G401 (cell line): ENCODE results near the gene RNF41. TPM values are rescaled to one million over a fixed set of nuclear protein-coding genes. Genes with fewer than 3 reads are reported as not detected.
"Not testable (repeated sequence)": the region's sequence is repeated elsewhere in the genome, so short reads cannot be mapped to it uniquely, and the experiment has no call there.

Source experiments
- DNase-seq: peaks from one replicate; pipeline ENCODE4 v3.0.0-alpha.2; 2015; ENCODE audit warnings: low spot score
- in situ Hi-C: cut with HindIII; loops from 2 replicates; pipeline ENCODE4 v1.10.0; 2016; ENCODE audit warnings: low sequenced_read_pairs, mixed read lengths
- total RNA-seq: library from RNA; depleted of rRNA; stranded (reverse); fragments of >200 nt; shearing (Covaris generic); gene quantifications from 2 replicates; pipeline ENCODE4 v1.2.3, GENCODE V29; 2014

The RNF41 gene
- total RNA-seq, 1 experiment from 2014 or later: 66.6 TPM

DNA sequence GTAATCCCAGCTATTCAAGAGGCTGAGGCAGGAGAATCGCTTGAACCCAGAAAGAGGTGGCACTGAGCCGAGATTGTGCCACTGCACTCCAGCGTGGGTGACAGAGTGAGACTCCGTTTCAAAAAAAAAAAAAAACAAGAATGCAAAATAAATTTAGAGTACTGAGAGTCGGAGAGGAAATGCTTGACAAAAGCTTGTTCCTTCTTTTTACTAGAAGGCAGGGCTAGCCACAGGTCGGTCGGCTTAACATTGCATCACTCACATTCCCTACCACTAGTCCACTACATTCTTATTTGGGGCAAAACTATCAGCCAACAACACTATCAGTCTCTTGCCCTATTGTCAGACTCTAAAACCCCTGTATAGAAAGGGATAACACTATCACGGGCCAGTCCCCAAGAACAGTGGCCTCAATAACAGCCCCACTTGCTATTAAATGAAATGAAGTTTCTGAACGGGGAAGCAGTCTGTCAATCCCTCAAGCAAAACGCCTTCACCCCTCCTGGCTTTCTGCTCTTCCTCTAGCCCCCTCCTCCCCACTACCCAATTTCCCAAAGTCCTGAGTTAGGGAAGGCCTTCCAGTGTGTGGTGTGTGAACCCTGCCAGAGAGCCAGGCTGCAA lies 1.0 kb downstream of the RNF41 start:
- in situ Hi-C loops: no loop called here
- DNase-seq: no peak

DNA sequence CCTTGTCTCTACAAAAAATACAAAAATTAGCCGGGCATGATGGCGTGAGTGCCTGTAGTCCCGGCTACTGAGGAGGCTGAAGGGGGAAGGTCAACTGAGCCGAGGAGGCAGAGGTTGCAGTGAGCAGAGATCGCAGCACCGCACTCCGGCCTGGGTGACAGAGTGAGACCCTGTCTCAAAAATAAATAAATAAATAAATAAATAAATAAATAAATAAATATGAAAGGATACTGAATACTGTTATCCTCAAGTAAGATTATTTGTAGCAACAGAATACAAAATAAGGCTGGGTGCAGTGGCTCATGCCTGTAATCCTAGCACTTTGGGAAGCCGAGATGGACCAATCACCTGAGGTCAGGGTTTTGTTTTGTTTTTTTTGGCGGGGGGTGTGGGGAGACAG lies 1.9 kb downstream of the RNF41 start:
- in situ Hi-C loops: no loop called here
- no peak for DNase-seq

DNA sequence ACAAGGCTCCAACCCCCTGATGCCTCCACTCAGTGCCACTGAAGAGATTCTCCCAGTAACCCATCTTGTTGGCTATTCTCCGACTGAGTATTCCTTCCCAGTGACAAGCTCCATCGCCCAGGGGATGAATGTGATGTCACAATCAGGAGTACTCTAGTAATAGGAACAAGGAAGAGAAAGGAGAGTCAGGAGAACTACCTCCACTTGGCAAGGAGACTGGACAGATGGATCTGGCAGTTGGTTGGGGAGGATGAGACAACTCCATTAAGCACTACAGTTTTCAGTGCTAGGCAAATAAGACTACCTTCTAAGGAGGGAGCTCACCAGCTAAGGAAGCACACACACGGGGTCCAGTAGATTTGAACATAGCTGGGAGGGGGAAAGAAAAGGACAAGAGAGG lies 5.3 kb downstream of the RNF41 start:
- in situ Hi-C loops: no loop called here
- peak; percentile 91 for DNase-seq

DNA sequence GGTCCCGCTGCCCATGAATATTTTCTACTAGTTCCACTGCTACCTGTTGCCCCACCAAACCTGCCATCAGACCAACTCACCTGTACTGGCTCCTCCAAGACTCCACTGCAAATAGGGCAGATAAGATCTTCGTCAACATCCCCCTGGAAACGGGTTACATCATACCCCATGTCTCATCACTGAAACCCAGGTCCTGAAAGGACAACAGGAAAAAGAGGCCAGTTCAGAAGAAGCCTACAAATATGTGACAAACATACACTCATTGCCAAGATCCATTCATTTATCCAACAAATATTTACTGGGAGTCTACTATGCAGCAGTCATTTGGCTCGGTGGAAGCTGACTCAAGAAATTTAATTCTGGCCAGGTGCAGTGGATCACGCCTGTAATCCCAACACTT lies 7.8 kb downstream of the RNF41 start:
- DNase-seq: no peak
- in situ Hi-C loops: no loop called here

DNA sequence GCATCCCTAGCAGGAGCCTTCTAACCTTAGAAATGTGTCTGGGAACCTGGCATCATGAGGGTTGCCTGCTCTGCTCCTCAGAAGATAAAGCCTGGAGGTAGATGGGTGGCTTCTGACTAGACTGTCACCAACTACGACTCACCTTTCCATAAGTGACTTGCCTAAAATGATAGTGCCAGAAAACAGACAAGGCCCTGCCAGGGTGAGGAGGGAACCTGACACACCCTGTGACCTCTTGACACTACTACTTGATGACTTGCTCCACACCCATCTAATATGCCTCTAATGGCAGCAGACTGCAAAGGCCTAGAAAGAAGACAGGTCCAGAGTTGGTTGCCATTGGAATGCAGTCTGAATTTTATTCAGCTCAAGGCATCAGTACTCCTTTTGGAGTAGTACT lies 9.4 kb downstream of the RNF41 start:
- in situ Hi-C loops: no loop called here
- DNase-seq: no peak

DNA sequence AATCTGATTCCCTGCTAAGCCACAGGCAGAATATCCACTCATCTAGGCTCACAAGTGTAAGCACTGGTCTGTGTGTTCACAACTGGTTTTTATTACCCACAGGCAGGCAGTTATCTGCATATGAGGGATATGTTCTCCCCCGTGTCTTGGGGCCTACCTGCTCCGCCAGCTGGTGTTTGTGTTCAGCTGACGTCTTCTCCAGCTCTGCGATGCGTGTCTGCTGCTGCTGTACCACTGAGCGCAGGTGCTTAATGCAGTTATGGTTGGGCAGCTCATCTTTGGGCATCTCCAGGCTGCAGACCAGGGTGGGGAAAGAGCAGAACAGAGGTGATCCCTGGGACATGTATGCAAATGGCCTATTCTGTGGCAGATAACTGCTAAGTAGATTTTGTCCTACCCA lies 13.7 kb downstream of the RNF41 start:
- no peak for DNase-seq
- in situ Hi-C loops: loop anchor here (10.0 kb wide), 1 partner anchor 87 kb away; no protein-coding TSS in a partner anchor

DNA sequence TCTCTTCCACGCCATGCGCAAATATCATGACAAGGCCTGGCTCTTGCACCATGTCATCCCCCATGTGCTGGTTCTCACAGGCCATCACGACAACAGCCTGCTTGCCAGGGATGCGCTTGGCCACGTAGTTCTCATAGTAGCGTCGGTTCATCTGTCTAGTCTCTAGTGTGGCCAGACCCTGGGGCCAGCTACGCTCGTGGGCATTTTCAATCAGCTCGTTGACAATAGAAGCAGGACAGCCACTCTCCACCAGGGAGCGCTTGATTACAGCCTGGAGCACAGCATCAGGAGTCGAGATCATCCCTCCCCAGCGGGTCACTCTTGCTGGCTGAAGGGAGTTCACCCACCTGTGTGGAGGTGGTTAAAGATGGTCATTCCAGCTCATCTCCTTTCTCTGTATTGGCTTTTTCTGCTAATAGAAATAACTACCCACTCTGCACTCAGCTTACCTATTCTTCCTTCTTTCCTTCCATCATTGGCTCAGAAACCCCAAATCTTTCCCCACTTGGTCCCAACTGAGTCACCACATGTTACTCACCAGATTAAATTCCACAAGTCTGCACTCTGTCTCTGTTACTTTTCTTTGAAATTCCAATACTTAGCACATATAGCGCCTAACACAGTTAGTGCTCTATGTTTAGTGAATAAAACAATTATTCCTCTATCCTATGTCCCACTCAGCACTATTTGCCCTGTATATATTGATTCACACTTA lies 15.1 kb downstream of the RNF41 start:
- DNase-seq: peak; percentile 63
- in situ Hi-C loops: loop anchor here (10.0 kb wide), 1 partner anchor 88 kb away; no protein-coding TSS in a partner anchor

DNA sequence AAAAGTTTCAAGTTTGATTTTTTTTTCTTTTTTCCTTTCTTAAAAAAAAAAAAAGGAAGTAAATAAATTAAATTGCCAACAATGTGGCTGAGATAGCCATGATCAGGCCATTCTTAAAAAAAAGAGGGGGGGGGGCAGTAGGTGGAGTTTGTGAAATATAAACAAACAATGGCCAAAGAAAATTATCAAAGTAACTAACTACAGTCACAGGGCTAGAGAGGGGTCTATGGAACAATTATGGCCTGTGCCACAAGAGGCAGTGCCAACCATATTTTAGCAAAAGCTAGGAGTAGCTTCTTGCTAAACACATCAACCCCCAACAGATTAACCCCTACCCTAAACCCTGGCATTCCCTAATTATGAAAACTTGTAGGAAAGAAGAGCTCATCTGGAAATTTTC lies 16.3 kb downstream of the RNF41 start:
- DNase-seq: no peak

DNA sequence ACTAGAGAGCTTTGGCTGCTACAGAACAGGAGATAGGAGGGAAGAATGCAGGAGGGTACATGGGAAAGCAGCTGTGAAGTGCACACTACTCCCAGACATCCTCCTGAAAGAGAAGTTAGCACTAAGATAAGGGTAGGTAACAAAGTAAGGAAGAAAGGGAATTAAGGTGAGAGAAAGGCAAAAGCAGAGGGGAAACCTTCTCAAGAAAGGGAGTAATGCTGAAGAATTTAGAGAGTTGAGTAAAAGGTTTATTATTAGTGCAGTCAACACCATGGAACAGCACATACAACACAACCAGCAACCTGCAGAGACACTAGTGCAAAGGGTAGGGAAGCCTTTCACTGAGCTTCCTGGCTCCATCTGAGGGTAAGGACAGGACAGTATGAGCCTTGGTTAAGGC lies 17.4 kb downstream of the RNF41 start:
- in situ Hi-C loops: loop anchor here (10.0 kb wide), 1 partner anchor 91 kb away; no protein-coding TSS in a partner anchor
- no peak for DNase-seq

More for the DNA sequence above, 16.3 kb downstream of the RNF41 start:
- in situ Hi-C loops: loop anchor here (10.0 kb wide), 1 partner anchor 89 kb away; no protein-coding TSS in a partner anchor

DNA sequence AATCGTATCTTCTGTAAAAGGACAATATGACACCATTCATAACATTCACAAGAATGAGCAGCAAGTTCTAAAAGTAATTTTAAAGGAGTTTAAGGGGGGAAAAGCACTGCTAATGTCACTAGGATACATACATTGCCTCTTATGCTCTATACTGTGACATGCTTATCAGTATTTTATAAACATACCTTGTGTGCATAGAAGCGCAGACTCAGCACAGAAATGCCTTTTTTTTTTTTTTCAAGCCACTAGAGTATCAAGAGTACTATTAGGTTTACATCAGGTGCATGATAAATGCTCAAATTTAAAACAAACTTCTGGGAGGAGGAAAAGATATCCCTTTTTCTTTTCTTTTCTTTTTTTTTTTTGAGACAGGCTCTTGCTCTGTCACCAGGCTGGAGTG lies 18.9 kb downstream of the RNF41 start:
- no peak for DNase-seq
- in situ Hi-C loops: loop anchor here (10.0 kb wide), 1 partner anchor 92 kb away; no protein-coding TSS in a partner anchor

DNA sequence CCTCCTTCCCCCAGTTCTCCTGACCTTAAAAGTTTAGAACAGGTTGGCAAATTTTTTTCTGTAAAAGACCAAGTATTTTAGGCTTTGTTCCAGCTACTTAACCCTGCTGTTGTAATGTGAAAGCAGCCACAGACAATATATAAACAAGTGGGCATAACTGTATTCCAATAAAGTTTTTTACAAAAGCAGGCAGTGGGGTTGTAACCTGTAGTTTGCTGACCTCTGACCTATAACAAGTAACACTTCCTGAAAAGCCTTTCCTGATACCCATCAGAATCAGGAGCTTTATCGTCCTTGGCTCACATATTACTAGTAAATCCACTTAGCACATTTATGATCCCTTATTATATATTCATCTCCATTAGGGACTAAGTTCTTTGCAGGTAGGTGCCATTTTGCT lies 19.4 kb downstream of the RNF41 start:
- in situ Hi-C loops: loop anchor here (10.0 kb wide), 1 partner anchor 92 kb away; no protein-coding TSS in a partner anchor
- DNase-seq: no peak

DNA sequence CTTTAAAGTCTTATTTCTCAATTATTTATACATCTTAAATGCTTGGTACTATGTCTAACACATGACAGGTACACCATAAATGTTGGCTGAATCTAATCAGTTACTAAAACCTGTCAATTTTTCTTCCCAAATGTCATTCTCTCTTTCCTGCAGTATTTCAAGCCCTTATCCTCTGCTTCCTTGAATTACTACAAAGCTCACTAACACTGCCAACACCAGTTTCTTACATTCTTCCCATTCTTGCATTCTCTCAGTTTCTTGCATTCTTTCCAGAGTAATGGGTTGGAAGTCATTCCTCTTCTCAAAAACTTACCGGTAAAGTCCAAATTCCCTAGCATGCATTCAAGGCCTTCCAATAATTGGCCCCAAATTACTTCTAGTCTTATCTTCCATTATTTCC lies 22.9 kb downstream of the RNF41 start:
- DNase-seq: no peak
- in situ Hi-C loops: no loop called here

DNA sequence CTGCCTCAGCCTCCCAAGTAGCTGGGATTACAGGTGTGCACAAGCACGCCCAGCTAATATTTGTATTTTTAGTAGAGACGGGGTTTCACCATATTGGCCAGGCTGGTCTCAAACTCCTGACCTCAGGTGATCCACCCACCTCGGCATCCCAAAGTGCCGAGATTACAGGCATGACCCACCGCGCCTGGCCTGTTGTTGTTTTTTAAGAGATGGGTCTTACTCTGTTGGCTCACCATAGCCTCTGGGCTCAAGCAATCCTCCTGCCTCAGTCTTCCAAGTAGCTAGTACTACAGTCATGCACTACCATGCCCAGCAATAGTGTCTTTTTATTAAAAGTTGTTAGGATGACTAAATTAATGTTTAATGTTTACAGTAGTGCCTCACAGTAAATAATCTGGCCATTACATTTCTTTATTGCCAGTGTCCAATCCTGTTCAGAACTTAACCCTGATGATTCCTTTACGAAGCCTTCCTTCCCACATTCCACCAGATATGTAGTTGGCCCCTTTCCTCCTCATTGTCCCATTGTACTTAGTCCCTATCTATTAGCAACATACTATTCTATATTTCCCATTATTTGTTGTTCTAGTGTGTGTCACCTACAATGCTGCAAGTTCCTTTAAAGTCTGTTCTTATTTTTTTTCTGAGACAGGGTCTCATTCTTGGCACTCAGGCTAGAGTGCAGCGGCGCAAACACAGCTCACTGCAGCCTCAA lies 23.6 kb downstream of the RNF41 start:
- DNase-seq: no peak
- in situ Hi-C loops: no loop called here

DNA sequence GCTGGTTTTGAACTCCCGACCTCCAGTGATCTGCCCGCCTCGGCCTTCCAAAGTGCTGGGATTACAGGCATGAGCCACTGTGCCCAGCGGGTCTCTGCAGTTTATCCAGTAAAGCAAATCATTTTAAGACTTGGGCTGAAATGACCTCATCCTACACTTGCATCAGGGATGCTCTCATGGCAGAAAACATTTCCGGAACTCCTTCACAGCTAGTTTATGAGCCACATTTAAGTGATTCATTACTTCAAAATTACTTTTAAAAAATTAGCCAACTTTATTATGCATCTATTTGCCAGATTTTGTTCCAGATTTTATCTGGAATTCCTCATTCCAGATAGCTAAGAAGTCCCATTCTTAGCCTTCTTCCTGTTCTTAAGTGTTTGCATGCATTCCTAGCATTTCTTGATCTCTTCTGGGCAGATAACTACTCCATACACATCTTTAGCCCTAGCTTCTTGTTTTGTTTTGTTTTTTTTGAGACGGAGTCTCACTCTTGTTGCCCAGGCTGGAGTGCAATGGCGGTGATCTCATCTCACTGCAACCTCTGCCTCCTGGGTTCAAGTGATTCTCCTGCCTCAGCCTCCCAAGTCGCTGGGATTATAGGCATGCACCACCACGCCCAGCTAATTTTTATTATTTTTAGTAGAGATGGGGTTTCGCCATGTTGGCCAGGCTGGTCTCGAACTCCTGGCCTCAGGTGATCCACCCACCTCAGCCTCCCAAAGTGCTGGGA lies 24.7 kb downstream of the RNF41 start:
- DNase-seq, in situ Hi-C loops: not testable (repeated sequence)

DNA sequence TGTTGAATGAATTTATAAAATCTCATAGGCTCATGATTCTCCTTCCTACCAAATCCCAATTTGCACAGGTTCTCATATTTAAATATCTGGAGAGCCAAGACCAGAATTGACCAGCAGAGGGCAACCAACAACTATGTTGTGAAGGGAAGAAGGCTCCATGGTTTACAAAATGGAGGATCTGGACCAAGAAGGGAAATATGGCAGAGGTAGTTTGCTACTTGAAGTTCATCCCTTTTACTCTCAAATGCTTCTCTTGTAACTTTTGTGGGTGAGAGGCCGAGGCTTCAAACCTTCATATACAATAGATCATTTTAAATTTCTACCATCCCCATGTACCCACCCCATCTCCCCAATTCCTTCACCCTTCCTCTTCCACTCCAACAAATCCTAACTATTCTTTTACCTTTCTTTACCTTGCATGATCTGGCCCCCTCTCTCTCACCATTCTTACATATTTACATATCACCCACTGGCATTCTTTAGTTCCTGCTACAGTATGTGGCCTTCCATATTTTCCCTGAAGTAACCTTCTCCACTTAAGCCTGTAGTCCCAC lies 28.6 kb downstream of the RNF41 start:
- peak; percentile 89 for DNase-seq
- in situ Hi-C loops: loop anchor here (5.0 kb wide), 1 partner anchor 76 kb away; the partner anchor contains the start of genes RPL41 and ZC3H10

DNA sequence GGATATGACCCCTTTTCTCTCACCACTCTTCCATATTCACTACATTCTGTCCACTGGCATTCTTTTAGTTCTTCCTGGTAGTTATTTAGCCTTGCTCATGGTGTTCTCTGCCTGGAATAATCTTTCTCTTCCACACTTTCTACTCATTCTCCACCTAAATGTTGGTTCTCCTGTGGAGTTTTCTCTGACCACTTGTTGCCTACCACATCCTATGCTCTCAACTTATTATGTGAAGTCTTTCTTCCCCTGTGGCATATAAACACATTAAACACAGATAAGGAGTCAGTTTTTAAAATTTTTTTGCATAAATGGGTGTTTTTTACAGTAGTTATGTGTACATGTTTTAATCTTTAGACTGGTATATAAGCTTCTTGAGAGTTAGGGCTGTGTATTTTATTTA lies 29.1 kb downstream of the RNF41 start:
- no peak for DNase-seq
- in situ Hi-C loops: loop anchor here (5.0 kb wide), 1 partner anchor 75 kb away; the partner anchor contains the start of genes RPL41 and ZC3H10

DNA sequence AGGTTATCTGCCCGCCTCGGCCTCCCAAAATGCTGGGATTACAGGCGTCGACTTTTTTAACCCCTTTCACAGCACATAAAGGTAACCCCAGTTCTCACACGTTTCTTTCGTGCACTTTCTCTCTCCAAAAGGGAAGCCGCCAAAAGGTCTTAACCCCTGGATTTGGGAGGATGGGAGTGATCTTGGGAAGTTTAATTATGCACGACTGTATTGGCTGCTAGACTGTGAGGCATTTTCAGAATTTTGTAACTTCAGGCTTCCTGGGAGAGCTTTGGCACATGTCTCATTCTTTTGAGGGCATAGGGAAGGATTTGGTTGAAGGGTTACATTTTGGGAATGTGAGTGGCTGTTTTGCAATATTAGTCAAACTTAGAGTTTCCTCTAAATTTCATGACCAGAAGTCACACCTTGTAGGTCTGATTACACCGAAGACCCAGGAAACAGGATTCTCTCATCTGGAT lies 31.0 kb downstream of the RNF41 start:
- in situ Hi-C loops: loop anchor here (5.0 kb wide), 1 partner anchor 73 kb away; the partner anchor contains the start of genes RPL41 and ZC3H10
- peak; percentile 21 for DNase-seq

DNA sequence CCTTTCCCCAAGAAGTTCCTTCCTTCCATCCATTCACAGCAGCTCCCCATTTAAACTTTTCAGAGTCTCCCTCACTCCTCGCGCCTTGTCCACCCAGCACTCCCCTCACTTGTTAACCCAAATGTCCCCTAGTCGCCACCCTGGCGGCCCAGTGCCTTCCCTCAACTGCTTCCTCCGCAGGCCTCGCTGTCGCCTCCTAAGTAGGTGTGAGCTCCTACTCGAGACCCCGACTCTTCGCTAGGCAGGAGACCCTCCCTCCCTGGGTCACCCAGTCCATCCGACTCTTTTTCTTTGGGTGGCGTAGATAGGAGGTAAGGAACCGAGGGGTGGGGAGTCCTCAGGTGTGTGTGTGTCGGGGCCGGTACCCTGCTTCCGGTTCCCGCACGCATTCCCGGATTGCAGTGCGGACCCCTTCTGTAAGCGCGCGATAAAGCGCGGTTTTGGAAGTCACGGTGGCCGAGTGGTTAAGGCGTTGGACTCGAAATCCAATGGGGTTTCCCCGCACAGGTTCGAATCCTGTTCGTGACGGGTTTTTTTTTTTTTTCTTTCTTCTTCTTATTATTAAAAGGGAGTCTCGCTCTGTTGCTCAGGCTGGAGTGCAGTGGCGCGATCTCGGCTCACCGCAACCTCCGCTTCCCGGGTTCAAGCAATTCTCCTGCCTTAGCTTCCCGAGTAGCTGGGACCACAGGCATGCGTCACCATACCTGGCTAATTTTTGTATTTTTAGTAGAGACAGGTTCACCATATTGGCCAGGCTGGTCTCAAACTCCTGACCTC lies 31.6 kb downstream of the RNF41 start:
- peak; percentile 85 for DNase-seq
- in situ Hi-C loops: loop anchor here (5.0 kb wide), 1 partner anchor 73 kb away; the partner anchor contains the start of genes RPL41 and ZC3H10
